HG02610 (cell line): ENCODE results near the gene PTK6.
"Not testable (repeated sequence)": the region's sequence is repeated elsewhere in the genome, so short reads cannot be mapped to it uniquely, and the experiment has no call there.

Experiments
- ATAC-seq: cut with Tn5 transposase; IDR thresholded peaks from one replicate; pipeline ENCODE4 v1.9.1; 2021; ENCODE audit warnings: mild to moderate bottlenecking, moderate library complexity; ENCODE audit not compliant: unreplicated experiment

The PTK6 gene

GRCh38 chr20:63559485-63560332, 22.5 kb upstream of the PTK6 start:
- not testable (repeated sequence) for ATAC-seq

- ATAC-seq, result no peak
Observed at GRCh38 chr20:63558804-63559484, 21.8 kb upstream of the PTK6 start.

- no peak for ATAC-seq
Observed at GRCh38 chr20:63557481-63557891, 20.3 kb upstream of the PTK6 start.

- no peak for ATAC-seq
Observed at GRCh38 chr20:63556873-63557478, 19.8 kb upstream of the PTK6 start.

DNA sequence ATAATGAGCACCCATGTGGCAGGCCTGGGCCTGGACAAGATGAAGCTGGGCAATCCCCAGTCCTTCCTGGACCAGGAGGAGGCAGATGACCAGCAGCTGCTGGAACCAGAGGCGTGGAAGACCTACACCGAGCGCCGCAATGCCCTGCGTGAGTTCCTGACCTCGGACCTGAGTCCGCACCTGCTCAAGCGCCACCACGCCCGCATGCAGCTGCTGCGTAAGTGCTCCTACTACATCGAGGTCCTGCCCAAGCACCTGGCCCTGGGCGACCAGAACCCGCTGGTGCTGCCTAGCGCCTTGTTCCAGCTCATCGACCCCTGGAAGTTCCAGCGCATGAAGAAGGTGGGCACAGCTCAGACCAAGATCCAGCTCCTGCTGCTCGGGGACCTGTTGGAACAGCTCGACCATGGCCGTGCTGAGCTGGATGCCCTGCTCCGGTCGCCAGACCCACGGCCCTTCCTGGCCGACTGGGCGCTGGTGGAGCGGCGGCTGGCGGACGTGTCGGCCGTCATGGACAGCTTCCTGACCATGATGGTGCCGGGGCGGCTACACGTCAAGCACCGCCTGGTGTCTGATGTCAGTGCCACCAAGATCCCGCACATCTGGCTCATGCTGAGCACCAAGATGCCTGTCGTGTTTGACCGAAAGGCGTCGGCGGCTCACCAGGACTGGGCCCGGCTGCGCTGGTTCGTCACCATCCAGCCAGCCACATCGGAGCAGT, 18.6 kb upstream of the PTK6 start:
- no peak for ATAC-seq

- no peak for ATAC-seq
Observed at GRCh38 chr20:63554361-63555278, 17.4 kb upstream of the PTK6 start.

DNA sequence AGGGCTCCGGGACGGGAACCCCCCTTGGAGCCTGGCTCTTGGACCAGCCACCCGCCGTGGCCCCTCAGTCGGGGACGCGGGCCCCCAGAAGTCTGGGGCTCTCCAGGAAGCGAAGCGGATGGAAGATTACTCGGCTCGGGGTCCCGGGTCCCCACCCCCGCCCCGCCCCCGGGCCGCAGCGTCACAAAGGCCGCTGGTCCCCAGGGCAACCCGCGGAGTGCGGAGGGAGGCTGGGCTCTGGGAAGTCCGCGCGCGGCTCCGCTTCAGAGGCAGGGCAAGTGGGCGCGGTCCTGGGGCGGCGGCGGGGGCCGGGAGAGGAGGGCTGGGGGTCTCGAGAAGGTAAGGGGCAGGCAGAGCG, 16.7 kb upstream of the PTK6 start, which contains the start of gene FNDC11:
Gene FNDC11 (plus strand): TSS at position 227 of the 358 bp plus-strand sequence. CDS start 1,505 bp downstream, outside the sequence.
- ATAC-seq, result no peak

GRCh38 chr20:63553251-63553932, 16.2 kb upstream of the PTK6 start:
- ATAC-seq, result no peak

- ATAC-seq, result no peak
Observed at GRCh38 chr20:63552481-63553249, 15.5 kb upstream of the PTK6 start.

DNA sequence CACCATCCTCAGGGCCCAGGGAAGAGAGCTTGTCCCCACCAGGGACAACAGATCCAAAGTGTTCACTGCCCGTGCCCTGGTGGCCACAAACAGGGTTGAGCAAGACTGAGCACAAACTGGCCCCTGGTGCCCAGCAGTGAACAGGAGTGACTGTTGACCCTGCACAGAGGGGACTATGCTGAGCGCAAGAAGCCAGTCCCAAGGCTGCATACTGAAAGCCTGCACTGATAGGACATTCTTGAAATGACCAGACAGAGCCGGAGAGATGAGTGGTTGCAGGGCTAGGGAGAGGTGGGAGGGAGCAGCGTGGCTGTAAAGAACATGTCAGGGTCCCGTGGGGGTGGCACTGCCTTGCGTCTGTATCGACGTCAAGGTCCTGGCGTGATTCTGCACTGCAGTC, 13.9 kb upstream of the PTK6 start:
- no peak for ATAC-seq

- no peak for ATAC-seq
Observed at GRCh38 chr20:63549679-63550282, 12.6 kb upstream of the PTK6 start.

DNA sequence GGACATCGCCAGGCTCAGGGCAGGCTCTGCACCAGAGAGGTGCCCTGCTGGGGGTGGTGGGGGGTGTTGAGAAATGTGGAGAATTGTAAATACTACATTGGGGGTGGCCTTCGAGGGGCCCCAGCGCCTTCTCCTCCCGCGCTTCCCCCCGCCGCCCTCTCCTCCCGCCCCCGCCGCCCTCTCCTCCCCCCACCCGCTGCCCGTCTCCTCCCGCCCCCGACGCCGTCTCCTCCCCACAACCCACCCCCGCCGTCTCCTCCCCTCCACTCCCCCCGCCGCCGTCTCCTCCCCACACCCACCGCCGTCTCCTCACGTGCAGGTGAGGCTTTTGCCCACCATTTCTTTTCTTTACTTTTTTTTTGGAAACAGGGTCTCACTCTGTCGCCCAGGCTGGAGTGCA, 11.8 kb upstream of the PTK6 start:
- no peak for ATAC-seq

DNA sequence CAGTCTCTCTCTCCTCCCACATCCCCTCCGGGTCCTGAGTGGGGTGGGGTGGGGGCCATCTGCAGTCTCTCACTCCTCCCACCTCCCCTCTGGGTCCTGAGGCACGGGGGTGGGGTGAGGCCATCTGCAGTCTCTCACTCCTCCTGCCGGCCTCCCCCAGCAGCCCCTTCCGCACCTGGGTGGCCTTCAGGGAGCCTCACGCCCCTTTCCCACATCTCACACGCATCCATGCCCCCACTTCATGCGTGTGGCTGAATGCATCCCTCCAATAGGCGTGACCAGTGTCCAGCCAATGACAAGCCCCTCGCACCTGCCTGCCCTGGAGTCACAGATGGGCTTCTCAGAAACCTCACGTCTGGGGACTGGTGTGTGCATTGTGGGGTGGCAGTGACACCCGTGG, 11.4 kb upstream of the PTK6 start:
- no peak for ATAC-seq

DNA sequence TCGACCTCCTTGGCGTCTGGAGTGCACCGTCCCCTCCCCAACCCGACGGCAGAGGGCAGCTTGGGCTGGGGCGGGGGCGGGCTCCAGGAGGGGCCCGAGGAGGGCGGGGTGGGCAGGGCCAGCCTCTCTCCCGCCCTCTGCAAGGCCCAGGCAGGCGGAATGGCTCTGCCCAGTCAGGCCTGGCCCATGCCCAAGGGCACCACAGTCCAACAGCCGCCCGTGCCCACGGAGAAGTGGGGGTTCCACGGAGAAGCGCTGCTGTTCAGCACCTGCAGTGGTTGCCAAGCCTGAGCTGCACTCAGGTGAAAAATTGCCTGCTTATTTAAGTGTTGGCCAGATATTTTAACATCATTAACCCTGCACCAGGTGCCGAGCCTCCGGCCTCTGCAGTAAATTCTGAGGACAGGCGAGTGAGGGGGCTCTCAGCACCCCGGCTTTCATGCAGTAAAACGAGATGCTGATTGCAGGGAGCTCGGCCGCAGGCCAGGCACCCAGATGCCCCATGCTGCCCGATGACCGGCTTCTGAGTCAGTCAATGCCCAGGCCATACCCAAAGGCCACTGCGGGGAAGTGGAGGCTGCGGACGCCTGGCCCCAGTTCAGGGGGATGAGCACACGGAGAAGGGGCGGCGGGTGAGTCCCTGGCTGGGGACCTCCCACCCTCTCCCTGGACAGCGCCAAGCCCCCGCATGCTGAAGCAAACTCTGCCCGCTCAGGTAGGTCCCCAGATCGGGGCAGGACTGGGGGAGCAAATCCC, 10.7 kb upstream of the PTK6 start, which contains the start of gene SRMS:
Gene SRMS (minus strand): TSS at position 25 of the 756 bp plus-strand sequence. CDS start 286 bp downstream, outside the sequence.
- ATAC-seq, result no peak

- no peak for ATAC-seq
Observed at GRCh38 chr20:63546956-63547724, 10.0 kb upstream of the PTK6 start.

GRCh38 chr20:63546256-63546955, 9.2 kb upstream of the PTK6 start:
- ATAC-seq, result no peak
